Kidney (tissue), 14 donors: ENCODE measurements around the gene SETD3. TPM values are rescaled to one million over a fixed set of nuclear protein-coding genes. Genes with fewer than 3 reads are reported as not detected.

Experiments used
- DNase-seq, 5 donors: peaks; one replicate each; pipeline ENCODE4 v3.0.0-alpha.2; 2013 to 2020
- FAIRE-seq: peaks from 2 replicates; lab custom pipeline; 2012; peaks lifted over from hg19 to GRCh38; lab: Jason Lieb, UNC
- H3K27ac ChIP-seq, 2 donors: one replicate each; pipeline ENCODE4 v1.7.0; 2013; ENCODE audit warnings: low read depth in 2 of 2, low read length in 2 of 2, inconsistent platforms in 1 of 2
- H3K27me3 ChIP-seq: one replicate; pipeline ENCODE4 v1.7.1; 2013; ENCODE audit warnings: low read length, inconsistent platforms; ENCODE audit not compliant: control insufficient read depth, insufficient read depth
- H3K36me3 ChIP-seq, 3 donors: one replicate each; pipeline versions ENCODE4 v1.7.0 to v1.7.1; 2013; ENCODE audit warnings: low read length in 3 of 3, control low read depth in 1 of 3, inconsistent platforms in 1 of 3; ENCODE audit not compliant: insufficient read depth in 3 of 3, control insufficient read depth in 2 of 3
- H3K4me1 ChIP-seq, 3 donors: one replicate each; pipeline versions ENCODE4 v1.7.0 to v1.7.1; 2013; ENCODE audit warnings: low read length in 3 of 3, inconsistent platforms in 1 of 3, low read depth in 1 of 3; ENCODE audit not compliant: control insufficient read depth in 2 of 3, insufficient read depth in 2 of 3
- H3K4me3 ChIP-seq, 3 donors: one replicate each; pipeline versions ENCODE4 v1.7.0 to v1.8.1; 2013; ENCODE audit warnings: low read length in 3 of 3, control low read depth in 1 of 3, inconsistent platforms in 1 of 3
- H3K9ac ChIP-seq, 3 donors: one replicate each; pipeline versions ENCODE4 v1.7.0 to v1.7.1; 2013; ENCODE audit warnings: low read length in 3 of 3, control low read depth in 1 of 3, inconsistent platforms in 1 of 3
- H3K9me3 ChIP-seq, 3 donors: one replicate each; pipeline versions ENCODE4 v1.7.0 to v1.7.1; 2013; ENCODE audit warnings: low read length in 3 of 3, control low read depth in 1 of 3, inconsistent platforms in 1 of 3; ENCODE audit not compliant: control insufficient read depth in 2 of 3, insufficient read depth in 1 of 3
- CTCF ChIP-seq: IDR thresholded peaks from 3 replicates; pipeline ENCODE4 v1.5.1; 2012; ENCODE audit warnings: mild to moderate bottlenecking, moderate library complexity, borderline replicate concordance; ENCODE audit not compliant: insufficient read depth; ENCODE audit errors: extremely low read depth
- intact Hi-C: fragments of 100-400 bp; cut with DNase I; formaldehyde crosslinking; loops from one replicate; pipeline ENCODE4 v1.11.1; 2022
- polyA plus RNA-seq: library from polyadenylated mRNA; stranded (reverse); fragments of 350-450 nt; fragmentation: Illumina TruSeq; extraction: RNeasy Lipid Tissue Mini Kit (QIAGEN cat#74804); gene quantifications from one replicate; pipeline ENCODE4 v1.2.3, GENCODE V29; 2014; ENCODE audit warnings: low read depth, low replicate concordance; ENCODE audit not compliant: insufficient read depth
- total RNA-seq: library from RNA; stranded (reverse); fragmentation: NEBNext Ultra II Directional; extraction: Animal tissue kit (Norgen Biotek cat#: 25700); gene quantifications from one replicate; pipeline ENCODE4 v1.2.1, GENCODE V29; 2021
- donor health status: control.
- donor health status: control.
- donor health status: control.
- donor health status: control.
- donor health status: control.
- donor health status: DM: yes; HTN: yes; CAD: no.
- donor health status: Normal renal cell carcinoma (clear cell type).

SETD3 gene
- total and polyA plus RNA-seq, 2 donors from 2014 or later: 74.0 to 85.6 TPM

DNA sequence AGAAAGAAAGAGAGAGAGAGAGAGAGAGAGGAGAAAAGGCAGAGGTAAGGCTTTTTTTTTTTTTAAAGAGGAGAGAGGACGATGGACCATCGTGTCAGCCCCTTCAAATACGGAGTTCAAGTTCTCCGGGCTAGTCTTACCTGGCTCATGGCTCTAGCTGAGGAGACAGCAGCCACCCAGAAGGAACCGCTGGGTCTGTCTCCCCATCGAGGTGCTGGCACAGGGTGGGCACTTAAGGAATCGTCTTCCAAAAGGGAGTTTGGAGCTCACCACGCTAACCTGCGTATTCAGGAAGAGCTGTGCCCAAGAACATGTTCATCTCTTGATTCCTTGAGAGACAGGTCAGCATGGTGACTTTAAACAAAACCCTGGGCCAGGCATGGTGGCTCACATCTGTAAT lies 102.7 kb downstream of the SETD3 start:
- Histone ChIP-seq H3K36me3 (no peaks in the 10 kb centered on the region), H3K9ac (no peak overlapping the region), H3K27ac (no peak overlapping the region), H3K4me1 (no peaks in the 10 kb centered on the region), H3K27me3 (no peaks in the 10 kb centered on the region), H3K4me3 (no peak overlapping the region), H3K9me3 (no peaks in the 10 kb centered on the region)
- intact Hi-C loops: no loop called here
- DNase-seq (no peak), FAIRE-seq (no peak)
- no peak for TF ChIP-seq CTCF

- no peaks in the 10 kb centered on the region for H3K4me1 ChIP-seq
- H3K4me3 ChIP-seq: no peak overlapping the region
- intact Hi-C loops: no loop called here
- no peaks in the 10 kb centered on the region for H3K9me3 ChIP-seq
- H3K27ac ChIP-seq: no peak overlapping the region
- no peaks in the 10 kb centered on the region for H3K27me3 ChIP-seq
- no peak for DNase-seq
- H3K36me3 ChIP-seq: no peaks in the 10 kb centered on the region
- no peak for TF ChIP-seq CTCF
- no peak for FAIRE-seq
- H3K9ac ChIP-seq: no peak overlapping the region
Observed at GRCh38 chr14:99374964-99375363, 105.7 kb downstream of the SETD3 start.

DNA sequence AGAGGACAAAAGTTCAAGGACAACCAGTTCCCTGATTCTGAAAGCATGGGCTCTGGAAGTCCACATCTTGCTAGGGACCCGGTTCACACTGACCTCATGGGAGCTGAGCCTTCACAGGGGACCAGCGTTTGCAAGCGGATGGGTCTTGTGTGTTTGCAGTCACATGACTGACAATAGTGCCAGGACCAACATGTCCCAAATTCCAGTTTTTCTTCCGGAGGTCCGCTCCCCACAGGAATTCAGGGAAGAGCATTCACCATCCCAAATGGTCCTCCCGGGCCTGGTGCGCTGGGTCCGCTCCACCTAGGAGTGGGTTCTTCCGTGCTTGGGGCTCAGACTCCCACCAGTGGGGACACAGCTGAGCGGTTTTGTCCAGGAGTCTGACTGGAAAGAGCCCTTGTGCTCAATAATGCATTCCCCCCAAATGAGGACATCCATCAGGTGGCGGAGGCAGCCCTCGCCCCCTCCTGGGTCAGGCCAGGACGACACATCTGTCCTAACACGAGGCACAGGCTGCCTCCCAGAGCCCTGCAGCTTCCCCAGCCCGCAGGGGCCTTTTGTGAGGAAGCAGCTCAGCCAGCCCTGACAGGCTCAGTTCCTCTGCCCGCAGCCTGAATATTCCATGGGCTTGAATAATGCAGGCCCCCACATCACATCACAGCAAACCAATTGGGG lies 116.9 kb downstream of the SETD3 start:
- H3K9ac ChIP-seq: no peak overlapping the region
- no peaks in the 10 kb centered on the region for H3K9me3 ChIP-seq
- H3K27me3 ChIP-seq: no peaks in the 10 kb centered on the region
- intact Hi-C loops: no loop called here
- no peaks in the 10 kb centered on the region for H3K4me1 ChIP-seq
- peak in 1 of 5 donors; percentile 35 for DNase-seq
- no peak overlapping the region for H3K27ac ChIP-seq
- FAIRE-seq: no peak
- TF ChIP-seq CTCF: no peak
- H3K4me3 ChIP-seq: no peak overlapping the region
- no peaks in the 10 kb centered on the region for H3K36me3 ChIP-seq

DNA sequence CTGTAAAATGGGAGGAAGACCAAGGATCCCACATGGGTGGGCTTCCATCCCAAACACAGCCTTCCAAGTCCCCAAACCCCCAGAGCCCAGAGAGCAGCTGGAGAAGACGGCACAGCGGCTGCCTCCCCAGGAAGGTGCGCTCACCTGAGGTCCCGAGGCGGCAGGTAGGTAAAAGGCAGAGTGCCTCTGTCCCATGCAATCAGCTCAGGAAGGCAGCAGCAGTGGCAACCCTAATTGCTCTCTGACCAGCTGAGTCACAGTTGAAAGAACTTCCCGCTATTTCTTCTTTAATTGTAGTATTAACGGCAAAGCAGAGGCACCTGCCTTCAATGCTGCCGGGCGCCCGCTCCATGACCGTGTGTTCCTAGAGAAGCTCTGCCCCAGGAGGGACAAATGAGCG lies 117.6 kb downstream of the SETD3 start:
- no peak for FAIRE-seq
- TF ChIP-seq CTCF: no peak
- Histone ChIP-seq H3K27me3 (no peaks in the 10 kb centered on the region), H3K4me1 (no peaks in the 10 kb centered on the region), H3K9ac (no peak overlapping the region), H3K4me3 (no peak overlapping the region), H3K9me3 (no peaks in the 10 kb centered on the region), H3K27ac (no peak overlapping the region), H3K36me3 (no peaks in the 10 kb centered on the region)
- DNase-seq: peak in 1 of 5 donors; percentile 44
- intact Hi-C loops: no loop called here
